Measurements from ENCODE around the gene WSB2.

- TF ChIP-seq CTCF (IDR thresholded peaks at IDR 0.05; ENCODE audit: poor library complexity): no peak
- no peak for TF ChIP-seq EZH2 (IDR thresholded peaks at IDR 0.05; ENCODE audit: borderline replicate concordance)
Measured at GRCh38 chr12:118023301-118023860, 37.6 kb downstream of the WSB2 start.
